GM20000 (cell line): ENCODE measurements around the gene TMC1.

ENCODE experiments used
- DNase-seq: peaks from one replicate; pipeline ENCODE4 v3.0.0; 2012; ENCODE audit warnings: low spot score
- CTCF ChIP-seq: IDR thresholded peaks from 2 replicates; pipeline ENCODE4 v1.5.1; 2012; ENCODE audit warnings: mild to moderate bottlenecking, control low read depth; ENCODE audit errors: extremely low read depth, missing control alignments

The TMC1 gene

GRCh38 chr9:72648324-72649126, 127.1 kb downstream of the TMC1 start:
- no peak for TF ChIP-seq CTCF
- DNase-seq, result no peak

- no peak for TF ChIP-seq CTCF
- DNase-seq, result no peak
Observed at GRCh38 chr9:72649127-72649442, 127.7 kb downstream of the TMC1 start.

GRCh38 chr9:72650206-72650605, 128.8 kb downstream of the TMC1 start:
- DNase-seq, result no peak
- TF ChIP-seq CTCF, result no peak

- no peak for TF ChIP-seq CTCF
- no peak for DNase-seq
Observed at GRCh38 chr9:72656021-72656420, 134.6 kb downstream of the TMC1 start.

- TF ChIP-seq CTCF, result no peak
Observed at GRCh38 chr9:72657023-72657422, 135.6 kb downstream of the TMC1 start.

GRCh38 chr9:72658703-72659102, 137.3 kb downstream of the TMC1 start:
- no peak for TF ChIP-seq CTCF
- no peak for DNase-seq

More at GRCh38 chr9:72657023-72657422, 135.6 kb downstream of the TMC1 start:
- no peak for DNase-seq

- DNase-seq, result no peak
Observed at GRCh38 chr9:72661401-72662135, 140.2 kb downstream of the TMC1 start.

More at GRCh38 chr9:72661401-72662135, 140.2 kb downstream of the TMC1 start:
- TF ChIP-seq CTCF, result no peak
